Raji (cell line): ENCODE measurements around the gene CEP170B.

Experiments
- POLR2A ChIP-seq: IDR thresholded peaks from 2 replicates; pipeline ENCODE4 v1.6.1; 2011; ENCODE audit warnings: low read depth, low read length, control low read depth; ENCODE audit not compliant: insufficient read depth

Gene CEP170B

DNA sequence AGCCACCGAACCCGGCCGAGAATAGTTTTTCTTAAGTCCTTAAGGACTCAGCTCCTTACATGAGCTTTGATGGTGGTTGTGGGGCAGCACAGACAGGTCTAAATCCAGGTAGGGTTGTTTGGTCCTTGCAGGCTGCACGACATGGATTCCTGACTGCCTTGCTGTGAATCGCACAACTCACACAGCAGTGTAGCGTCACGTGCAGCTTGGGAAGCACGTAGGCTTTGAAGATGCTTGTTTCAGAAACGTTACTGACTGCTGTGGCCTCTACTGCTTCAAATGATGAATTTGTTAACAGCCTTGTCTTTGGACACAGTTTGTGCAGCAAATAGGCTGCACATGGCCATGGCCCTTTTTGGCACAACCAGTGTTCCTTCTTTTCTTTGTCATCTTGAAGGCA lies 34.3 kb upstream of the CEP170B start:
- TF ChIP-seq POLR2A: no peak

- no peak for TF ChIP-seq POLR2A
Observed at GRCh38 chr14:104841730-104842129, 23.3 kb upstream of the CEP170B start.

DNA sequence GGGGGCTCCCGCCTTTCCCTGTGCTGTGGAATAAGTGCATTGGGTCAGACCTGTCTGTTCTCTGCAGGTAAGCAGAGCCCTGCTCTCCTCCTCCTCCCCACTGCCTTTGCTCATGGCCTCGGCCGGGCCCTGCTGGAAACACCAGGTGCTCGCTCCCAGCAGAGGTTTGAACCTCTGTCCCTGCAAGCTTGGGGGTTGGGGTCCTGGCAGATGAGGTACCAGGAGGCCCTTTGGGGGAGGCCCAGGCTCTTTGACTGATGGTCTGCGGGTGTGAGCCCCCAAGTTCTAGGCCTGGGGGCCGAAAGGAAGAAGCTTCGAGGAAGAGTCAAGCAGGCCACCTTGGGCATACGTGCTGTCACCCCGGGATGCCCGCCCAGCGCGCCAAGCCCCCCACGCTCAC lies 22.1 kb upstream of the CEP170B start:
- TF ChIP-seq POLR2A: no peak

DNA sequence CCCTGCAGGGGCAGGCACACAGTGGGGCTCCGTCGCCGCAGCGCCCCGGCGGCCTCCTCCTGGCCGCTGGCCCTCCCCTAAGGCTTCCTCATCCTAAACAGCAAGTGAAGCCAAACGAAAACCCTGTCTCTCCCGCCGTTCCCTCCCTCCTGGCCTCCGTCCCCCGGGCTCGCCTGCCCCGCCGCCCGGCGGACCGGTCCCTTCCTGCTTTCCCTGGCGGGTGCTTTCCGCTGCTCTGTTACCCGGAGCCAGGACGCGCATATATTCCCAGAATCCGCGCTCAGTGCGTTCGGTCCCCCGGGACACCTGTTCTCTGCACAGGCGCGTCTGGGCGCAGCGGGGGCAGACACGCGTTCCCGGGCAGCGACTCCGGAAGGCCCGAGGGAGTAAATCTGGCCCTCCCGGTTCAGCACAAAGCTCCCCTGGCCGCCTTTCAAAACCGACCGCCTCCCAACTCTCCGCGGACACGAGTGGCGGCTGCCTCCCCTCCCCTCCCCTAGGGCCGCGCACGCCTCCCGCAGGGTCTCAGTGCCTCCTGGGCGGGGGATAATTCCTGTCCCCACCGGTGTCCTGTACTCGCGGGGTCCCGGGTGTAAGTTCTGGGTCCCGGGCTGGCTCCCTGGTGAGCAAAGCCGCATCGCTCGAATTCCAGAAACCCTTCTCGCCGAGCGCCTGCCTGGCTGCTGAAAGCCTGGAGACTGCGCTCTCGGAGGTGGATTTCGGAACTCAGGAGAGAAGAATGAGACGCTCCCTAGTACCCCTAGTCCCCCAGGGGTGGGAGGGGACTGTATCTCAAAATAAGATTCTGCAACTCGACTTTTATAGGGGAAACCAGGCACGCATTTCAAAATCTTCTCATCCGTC lies 21.4 kb upstream of the CEP170B start:
- TF ChIP-seq POLR2A: no peak

DNA sequence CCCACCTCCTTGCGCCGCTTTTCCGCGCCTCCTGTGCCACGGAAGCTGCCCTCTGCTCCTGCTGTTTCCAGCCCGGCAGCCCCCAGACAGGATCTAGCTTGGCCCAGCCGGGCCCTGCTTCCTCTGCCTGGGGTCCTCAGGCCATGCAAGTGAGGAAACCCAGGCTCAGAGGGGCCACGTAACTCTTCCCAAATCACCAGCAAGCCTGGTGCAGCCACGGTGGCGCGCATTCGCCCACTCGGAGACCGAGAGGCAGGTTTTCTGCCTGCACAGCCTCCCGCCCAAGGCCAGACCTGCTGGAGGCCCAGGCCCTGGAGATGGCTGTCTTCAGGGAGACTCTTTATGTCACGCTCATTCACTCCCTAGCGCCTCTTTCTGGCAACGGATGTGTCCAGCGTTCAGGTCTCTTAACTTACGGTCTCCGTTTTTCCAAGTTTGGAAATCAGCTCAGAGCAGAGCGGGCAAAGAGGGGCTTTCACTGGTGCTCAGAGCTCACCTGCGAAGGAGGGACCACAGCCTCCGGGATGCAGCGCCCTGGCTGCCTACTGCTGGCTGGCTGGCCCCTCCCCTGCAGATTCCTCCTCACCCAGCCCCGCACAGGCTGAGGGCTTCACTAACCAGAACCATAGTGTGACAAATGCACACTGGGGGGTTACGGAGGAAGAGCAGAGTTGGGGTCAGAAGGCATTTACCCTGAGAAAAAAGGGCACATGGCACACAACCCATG lies 20.6 kb upstream of the CEP170B start:
- no peak for TF ChIP-seq POLR2A

DNA sequence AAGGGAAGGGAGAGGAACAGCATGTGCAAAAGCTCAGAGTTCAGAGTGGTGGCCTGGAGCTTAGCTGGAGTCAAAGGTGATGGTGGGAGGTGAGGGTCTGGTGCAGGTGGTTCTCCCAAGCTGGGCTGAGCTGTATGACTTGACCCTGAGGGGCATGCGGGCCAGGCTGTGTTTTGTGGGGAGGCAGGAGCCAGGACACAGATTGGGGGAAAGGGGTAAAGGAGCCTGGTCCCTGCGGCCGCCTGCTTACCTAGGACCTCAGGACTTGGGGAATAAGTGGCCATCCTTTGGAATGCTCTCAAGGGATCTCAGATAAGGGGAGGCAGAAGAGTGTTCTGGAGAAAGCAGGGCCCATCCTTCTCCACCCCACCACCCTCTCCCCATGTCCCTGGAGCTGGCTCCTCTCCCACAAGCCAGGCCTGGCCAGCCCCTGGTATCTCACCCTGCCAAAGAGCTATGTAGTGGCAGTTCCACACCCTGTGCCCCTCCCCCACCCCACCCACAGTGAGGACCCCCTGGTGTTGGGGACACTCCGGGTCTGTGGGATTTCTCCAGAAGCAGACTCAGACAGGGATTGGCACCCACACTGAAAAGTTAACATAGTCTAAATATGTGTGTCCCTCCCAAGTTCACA lies 19.9 kb upstream of the CEP170B start:
- no peak for TF ChIP-seq POLR2A

- no peak for TF ChIP-seq POLR2A
Observed at GRCh38 chr14:104845834-104846441, 19.1 kb upstream of the CEP170B start.

DNA sequence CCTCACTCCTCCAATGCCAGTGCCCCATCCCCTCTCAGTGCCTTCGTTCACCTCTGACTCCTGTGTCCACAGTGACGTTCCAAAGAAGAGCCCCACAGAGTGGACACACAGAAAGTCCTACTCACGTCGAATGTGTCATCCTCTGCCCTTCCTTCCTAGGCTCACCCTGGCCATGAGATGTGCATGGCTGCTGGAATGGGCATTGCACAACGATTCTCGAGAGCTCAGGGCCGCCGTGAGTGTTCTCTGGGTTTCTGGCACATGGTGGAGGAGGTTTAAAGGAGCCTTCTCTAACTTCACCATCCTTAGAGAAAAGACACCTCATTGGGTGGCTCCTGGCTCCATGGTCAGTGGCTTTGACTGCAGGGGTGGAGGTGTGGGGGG lies 12.8 kb upstream of the CEP170B start:
- TF ChIP-seq POLR2A: no peak

DNA sequence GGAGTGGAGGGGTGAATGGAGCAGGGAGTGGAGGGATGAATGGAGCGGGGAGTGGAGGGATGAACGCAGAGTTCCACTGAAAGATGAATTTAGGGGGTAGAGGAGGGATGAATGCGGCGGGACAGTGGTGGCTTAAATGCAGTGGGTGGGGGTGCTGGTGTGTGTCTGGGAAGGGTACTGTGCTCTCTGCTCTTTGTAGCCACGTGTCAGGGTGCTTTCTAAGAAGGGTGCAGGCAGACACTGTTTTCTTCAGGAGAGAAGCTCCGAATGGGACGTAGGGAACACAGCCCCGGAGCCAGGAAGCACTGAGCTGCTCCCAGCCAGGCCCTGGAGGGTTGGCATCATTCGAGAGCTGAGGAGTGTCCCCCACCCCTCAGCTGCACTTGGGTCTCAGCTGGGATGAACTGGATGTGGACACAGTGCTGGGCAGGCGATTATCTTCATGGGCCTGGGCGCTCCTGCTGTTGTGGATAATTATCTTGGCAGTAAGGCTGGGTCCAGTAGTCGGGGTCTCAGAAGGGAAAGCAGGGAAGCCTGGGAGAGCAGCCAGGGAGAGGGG lies 9.5 kb upstream of the CEP170B start:
- no peak for TF ChIP-seq POLR2A

- no peak for TF ChIP-seq POLR2A
Observed at GRCh38 chr14:104856157-104856868, 8.8 kb upstream of the CEP170B start.

DNA sequence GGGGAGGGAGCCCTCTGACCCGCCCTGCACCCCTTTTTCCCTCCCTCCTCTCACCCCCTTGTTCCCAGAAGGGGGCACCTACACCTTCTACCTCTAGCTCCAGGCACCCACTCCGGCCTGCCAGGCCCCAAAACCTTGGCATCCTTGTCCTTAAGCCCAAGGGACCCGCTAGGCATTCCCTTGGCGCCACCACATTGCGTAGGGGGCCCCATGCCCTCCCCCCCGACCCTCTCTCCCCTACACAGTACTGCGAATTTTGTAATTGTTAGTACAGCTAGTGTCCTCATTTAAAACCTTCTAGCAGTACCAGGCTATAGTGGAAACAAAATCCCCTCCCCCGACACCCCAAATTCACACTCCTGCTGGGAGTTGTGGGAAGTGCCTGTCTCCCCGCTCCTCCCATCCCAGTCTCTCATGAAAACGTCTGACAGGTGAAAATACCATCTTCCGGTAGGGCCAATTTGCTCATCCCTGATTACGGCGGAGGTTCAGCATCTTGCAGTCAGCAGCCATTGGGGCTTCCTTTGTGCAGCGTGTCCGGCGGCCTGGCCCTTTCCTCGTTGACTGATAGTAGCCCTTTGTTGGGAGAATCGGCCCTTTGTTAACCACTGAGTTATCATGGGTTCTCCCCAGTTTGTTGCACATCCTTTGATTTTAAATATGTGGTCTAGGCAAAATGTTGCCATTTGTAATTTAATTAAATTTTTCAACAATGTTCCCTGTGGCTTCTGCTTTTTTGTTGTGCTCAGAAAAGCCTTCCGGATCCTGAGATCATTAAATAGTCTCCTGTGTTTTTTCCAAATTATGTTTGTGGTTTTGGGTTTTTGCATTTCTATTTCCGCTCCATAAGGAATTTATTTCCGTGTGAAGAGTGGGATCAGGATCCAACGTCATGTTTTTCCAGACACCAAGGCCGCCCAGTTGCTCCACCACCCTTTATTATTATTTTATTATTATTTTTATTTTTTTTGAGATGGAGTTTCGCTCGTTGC lies 7.9 kb upstream of the CEP170B start:
- no peak for TF ChIP-seq POLR2A

GRCh38 chr14:104858811-104859426 lies 6.1 kb upstream of the CEP170B start:
- TF ChIP-seq POLR2A: no peak

DNA sequence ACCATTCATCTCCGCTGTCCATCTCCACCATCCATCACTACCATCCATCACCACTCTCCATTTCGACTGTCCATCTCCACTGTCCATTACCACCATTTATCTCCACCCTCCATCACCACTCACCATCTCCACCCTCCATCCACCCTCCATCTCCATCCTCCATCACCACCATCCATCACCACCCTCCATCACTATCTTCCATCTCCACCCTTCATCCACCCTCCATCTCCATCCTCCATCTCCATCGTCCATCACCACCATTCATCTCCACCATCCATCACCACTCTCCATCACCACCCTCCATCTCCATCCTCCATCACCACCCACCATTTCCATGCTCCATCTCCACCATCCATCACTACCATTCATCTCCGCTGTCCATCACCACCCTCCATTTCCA lies 5.2 kb upstream of the CEP170B start:
- TF ChIP-seq POLR2A: no peak
